Suppressor macrophage (primary cell): ENCODE results near the gene BMP2K.
A peak's percentile ranks its signal among the peaks of the same experiment; 100 is the strongest.

Experiments
- DNase-seq, 4 experiments: peaks; one replicate each; pipeline ENCODE4 v3.0.0-alpha.2; 2020 to 2022

The BMP2K gene

GRCh38 chr4:78764498-78764961, 11.6 kb upstream of the BMP2K start:
- peak; percentile 46 to 81 (median 62) for DNase-seq

DNA sequence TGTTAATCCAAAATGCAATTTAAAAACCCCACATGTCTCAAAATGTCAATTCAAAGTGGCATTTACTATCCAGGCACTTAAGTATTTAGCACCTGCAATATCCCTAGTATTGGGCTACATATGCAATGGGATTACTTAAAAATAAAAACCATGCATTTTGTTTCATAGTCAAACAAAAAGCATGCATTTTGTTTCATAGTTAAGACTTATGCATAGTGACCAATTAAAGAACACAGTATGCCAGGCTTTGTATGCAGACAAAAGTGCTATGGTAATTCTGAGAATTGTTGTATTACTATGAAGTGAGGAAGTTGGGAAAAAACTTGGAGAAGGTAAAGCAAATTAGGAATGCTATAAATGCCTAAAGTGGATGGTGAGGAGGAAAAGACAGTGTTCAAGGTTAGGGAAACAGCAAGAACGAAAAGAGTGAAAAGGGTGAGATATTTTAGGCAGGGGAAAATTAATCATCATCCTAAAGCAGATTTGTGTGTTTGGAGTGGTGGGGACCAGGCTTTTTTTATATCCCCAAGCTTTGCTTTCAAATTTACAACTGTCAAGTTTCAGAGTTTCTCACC, 10.6 kb upstream of the BMP2K start:
- no peak for DNase-seq

DNA sequence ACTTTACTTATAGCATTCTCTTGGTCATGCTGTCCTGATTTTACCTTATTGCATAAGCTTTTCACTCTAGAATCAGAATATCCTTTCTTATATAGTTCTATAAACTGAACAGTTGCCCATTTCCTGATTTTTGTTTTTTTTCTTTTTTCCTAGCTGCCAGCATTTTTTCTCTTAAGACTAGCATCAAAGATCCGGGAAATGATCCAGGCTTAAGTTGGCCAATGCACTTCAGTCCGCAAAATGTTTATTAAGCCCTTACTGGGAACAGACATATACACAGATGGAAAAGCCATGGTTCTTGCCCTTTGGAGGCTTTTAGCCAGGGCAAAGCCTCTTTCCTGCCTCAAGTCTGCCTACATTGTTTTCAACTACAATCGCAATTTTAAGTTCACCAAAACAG, 10.1 kb upstream of the BMP2K start:
- DNase-seq: no peak

GRCh38 chr4:78766650-78767049, 9.5 kb upstream of the BMP2K start:
- no peak for DNase-seq

DNA sequence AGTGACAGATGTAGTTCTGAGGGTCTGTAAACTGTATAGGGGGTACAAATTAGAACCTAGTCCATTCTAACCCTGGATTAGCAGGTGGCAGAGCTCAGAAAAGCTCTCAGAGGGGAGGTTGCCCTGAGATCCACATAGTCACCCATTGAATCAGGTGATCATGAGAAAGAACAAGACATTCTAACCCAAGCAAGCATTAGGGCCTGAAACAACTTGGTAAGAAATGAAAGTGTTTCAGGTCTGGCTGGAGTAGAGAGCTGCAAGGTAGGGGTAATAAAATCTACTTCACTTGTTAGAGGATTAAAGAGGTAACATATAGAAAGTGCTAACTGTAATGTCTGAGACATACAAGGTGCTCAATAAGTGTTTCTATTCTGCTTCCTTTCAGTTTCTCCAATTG, 8.8 kb upstream of the BMP2K start:
- DNase-seq: no peak

DNA sequence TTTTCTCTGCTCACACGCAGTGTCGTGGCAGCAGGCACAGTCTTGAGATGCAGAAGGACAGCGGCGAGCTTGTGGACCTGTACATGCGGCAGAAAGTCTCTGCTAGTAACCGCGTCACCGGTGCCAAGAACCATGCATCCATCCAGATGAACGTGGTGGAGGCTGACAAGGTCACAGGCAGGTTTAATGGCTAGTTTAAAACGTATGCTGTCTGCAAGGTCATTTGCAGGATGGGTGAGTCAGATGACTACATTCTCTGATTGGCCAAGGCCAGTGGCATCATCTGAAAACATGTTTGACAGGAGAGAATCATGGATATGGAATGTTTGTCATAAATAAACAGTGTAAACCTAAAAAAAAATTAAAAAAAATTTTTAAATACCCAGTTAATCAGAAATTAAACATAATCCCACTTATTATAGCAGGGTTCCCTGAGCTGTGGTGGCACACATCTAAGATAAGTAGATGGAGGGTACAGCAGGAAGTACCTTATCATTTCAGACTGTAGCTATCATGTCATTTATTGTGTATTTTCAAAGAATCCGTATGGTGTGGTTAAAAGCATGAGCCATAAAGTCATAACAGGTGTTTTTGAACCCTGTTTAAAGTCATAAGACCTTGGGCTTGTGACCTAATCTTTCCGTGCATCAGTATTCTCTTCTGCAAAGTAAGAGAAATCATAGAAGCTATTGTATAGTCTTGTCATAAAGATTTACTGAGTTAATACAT, 7.5 kb upstream of the BMP2K start:
- DNase-seq: no peak

GRCh38 chr4:78770091-78770642, 6.0 kb upstream of the BMP2K start:
- no peak for DNase-seq

- no peak for DNase-seq
Measured at GRCh38 chr4:78772526-78773091, 3.5 kb upstream of the BMP2K start.

DNA sequence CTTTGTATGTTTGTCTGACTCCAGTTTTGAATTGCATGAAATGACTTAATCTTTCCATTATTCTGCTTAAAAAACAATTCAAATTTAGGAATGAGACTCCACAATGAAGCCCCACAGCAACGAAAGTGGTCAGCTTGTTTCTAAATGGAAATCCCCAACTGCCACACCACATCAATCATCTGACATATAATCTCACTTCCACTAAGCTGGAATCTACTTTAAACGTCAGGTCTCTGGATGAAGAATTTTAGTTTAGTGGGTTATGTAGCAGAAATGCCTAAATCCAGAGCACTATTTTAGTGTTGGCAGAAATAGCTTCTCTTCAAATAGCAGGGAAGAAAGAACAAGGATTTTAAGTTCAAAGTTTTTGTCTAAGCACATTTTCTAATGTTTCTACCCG, 1.7 kb upstream of the BMP2K start:
- DNase-seq: peak; percentile 16 to 64 (median 46)

GRCh38 chr4:78775303-78776078, 659 bp upstream of the BMP2K start:
- peak; percentile 87 to 93 (median 90) for DNase-seq

GRCh38 chr4:78776729-78777575, 802 bp downstream of the BMP2K start:
- DNase-seq: peak; percentile 69 to 85 (median 80)

DNA sequence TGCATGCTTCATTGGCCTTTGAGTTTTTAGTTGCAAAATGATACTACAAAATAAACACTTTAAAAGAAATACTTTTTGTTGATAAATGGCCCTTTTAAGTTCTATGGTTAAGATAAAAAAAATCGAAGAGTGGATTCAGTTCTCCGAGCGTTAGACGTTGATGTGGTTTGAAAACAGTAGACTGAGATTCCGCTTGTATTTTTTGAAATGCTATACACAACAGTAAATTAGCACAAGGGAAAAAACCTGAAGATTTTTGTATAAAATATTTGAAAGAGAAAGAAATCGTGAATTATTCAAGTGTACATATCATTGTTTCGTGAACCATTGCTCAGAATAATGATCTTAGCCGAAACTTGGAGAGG, 1.4 kb downstream of the BMP2K start:
- no peak for DNase-seq

DNA sequence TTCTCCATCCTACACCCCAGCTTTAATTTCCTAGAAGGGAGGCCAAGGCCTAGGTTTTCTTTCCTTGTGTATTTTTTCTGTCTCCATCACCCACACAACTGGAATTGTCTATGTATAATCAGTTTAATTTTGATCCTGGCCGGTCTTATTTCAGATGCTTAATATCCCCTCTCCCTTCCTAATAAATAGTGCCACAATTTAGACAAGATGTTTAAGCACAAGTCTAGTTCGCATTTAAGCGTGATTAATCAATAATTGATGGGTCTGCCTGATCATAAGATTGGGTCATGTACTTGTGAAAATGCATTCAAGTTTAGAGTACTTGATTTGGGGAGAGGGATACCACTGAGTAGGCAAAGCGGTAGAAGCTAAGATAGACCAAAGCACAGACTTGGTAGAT, 2.4 kb downstream of the BMP2K start:
- no peak for DNase-seq

GRCh38 chr4:78779280-78779679, 3.1 kb downstream of the BMP2K start:
- DNase-seq: no peak

- DNase-seq: no peak
Measured at GRCh38 chr4:78780093-78780492, 3.9 kb downstream of the BMP2K start.

DNA sequence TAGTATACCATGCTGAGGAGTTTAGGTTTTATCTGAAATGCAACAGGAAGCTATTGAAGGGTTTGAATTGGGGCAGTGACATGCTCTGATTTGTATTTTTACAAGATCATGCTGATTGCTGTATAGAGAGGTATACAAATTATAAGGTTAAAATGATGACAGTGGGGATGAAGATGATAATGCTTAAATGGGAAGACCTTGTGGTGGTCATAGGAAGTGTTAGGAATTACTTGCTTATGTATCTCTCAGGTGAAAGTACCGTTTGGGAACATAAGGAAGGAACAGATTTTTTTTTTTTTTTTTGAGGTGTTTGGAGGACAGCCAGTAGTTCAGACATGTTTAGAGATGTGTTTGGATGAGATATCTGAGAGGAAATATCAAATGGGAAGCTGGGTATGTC, 5.0 kb downstream of the BMP2K start:
- no peak for DNase-seq

GRCh38 chr4:78781924-78782323, 5.8 kb downstream of the BMP2K start:
- DNase-seq: peak in 2 of 4 experiments; percentile 53 to 54

- peak in 2 of 4 experiments; percentile 40 for DNase-seq
Measured at GRCh38 chr4:78784236-78784865, 8.2 kb downstream of the BMP2K start.

DNA sequence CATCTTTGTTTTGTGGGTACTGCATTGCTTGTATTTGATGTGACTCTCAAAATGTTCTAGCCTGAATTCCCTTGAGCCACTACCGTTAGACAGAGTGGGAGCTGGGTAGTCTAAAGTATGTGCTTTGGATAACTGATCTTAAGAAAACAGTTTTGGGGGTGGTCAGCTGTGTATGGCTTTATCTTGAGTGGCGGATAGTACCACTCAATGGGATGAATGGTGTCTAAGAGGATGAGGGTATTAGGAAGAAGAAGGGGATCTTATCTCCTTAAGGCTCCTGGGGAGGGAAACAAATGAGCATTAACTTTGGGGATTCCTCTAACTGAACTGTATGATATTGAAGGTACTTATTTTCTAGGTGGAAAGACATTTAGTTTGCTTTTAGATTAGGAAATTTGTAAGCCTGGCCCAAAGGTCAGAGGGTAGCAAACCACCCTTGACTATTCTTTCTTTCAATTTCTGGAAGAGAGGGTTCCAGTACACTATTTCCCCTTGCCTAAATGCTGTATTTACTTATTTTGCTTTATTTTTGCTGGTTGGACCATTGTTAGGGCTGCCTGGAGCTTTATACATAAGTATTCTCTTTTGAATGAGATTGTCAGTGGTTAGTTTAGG, 11.3 kb downstream of the BMP2K start:
- no peak for DNase-seq

DNA sequence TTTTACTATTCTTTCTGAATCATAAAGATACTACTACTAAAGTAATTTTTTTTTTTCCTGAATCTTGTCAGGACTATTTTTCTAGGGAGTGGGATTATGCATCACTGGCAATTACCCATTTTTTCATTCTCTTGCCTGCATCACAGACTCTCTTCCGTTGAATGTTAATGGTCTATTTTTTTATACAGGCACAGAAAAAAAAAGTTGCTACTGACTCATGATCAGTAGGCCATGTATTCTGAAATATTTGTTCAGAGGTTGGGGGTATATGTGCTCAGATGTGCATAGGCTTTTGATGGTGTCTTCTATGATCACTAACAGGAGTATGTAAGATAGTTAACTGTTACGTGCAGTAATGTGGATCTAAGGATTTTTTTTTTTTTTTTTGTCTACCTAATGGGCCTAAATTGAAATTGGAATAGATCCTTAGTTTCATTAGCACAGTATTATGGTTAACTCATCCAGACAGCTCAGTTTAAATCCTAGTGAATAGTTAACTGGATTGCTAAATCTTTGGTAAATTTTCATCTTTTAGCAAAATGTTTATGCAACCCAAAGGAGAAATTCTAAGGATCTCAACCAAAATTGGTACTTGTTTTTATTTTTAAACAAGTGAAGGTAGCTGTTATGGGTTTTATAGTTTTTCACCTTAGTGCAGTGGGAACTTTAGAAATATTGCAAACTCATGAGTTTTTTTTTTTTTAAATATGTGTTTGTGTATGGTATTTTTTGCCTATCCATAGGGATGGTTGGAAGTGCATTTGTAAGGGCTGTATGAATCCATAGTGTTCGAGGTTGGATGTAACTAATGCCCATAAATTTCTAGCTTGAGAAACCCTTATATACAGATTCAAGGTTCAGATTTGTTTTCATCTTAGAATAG, 12.1 kb downstream of the BMP2K start:
- DNase-seq: no peak
